Adipose tissue (tissue), 3 donors: Measurements from ENCODE around the gene UGT1A5. TPM values are rescaled to one million over a fixed set of nuclear protein-coding genes. Genes with fewer than 3 reads are reported as not detected.
"Not testable (repeated sequence)": the region's sequence is repeated elsewhere in the genome, so short reads cannot be mapped to it uniquely, and the experiment has no call there.

Experiments
- H3K27ac ChIP-seq: one replicate; pipeline ENCODE4 v1.5.1; 2013; ENCODE audit warnings: low read depth, low read length
- WGBS, 3 donors: extraction: QIAGEN DNeasy Blood & Tissue Kit; methylation state at CpG; one replicate each; pipeline ENCODE4 v1.1.7; 2013; 5-methylcytosine and 5-hydroxymethylcytosine counted together
- polyA plus RNA-seq, 3 donors: library from polyadenylated mRNA; stranded (reverse); fragments of 200-250 nt; gene quantifications; one replicate each; pipeline ENCODE4 v1.2.3, GENCODE V29; 2013
- donor health status: healthy with polysubstance abuse.
- donor health status: Bipolar disorder and iron deficiency.
- donor health status: healthy.

UGT1A5 gene
- polyA plus RNA-seq, 3 donors = 0.04 TPM; not detected in 2

- H3K27ac ChIP-seq = no peak overlapping the region
- 80 to 87% (median 84%) methylated on average over 11 of the region's 11 CpGs for WGBS, 3 donors
These were observed 21.0 kb upstream of the UGT1A5 start for GRCh38 chr2:233691443-233692433.

DNA sequence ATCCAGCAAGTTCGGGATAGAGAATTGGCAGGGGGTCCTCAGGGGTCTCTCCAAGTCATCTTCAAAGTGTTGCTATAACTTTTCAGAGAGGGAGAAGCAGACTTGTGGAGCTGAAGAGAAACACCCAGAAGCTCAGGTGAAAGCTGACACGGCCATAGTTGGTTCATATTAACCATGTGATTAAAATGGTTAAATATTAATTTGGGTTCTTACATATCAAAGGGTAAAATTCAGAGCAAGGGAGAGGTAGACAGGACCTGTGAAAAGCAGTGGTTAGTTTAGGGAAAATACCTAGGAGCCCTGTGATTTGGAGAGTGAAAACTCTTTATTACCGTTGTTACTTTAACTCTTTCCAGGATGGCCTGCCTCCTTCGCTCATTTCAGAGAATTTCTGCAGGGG lies 20.1 kb upstream of the UGT1A5 start, which contains the start of gene UGT1A6:
Gene UGT1A6 (plus strand): TSS at position 243 of the 400 bp plus-strand sequence. CDS start 115 bp downstream, at position 358.
- 51 to 90% (median 86%) methylated on average over 4 of the region's 4 CpGs for WGBS, 3 donors

DNA sequence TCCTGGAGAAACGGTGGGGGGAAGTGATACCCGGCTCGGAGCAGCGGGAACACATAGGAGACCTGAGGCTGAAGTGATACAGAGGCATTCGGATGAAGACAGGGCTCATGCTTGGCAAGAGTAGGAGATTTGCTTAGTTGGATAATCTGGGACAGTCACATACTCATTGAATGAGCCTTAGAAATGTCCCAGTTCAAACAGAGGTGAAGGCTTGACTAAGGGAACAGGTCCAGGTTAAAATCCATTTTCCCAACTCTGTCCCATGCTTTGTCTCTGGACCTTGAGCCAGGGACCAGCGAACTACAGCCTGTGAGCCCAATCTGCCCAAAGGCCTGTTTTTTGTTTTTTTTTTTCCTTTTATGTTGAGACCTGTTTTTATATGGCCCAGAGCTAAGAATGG lies 18.7 kb upstream of the UGT1A5 start:
- WGBS, 3 donors = 60 to 84% (median 75%) methylated on average over 6 of the region's 6 CpGs
- no peak overlapping the region for H3K27ac ChIP-seq

More for the DNA sequence above, 20.1 kb upstream of the UGT1A5 start, which contains the start of gene UGT1A6:
- no peak within 1 kb of the TSS for H3K27ac ChIP-seq

- WGBS, 3 donors = 75 to 91% (median 77%) methylated on average over 4 of the region's 4 CpGs
- no peak overlapping the region for H3K27ac ChIP-seq
These were observed 14.0 kb upstream of the UGT1A5 start for GRCh38 chr2:233698740-233699139.

- WGBS, 3 donors = 79 to 91% (median 87%) methylated on average over 8 of the region's 8 CpGs
- H3K27ac ChIP-seq = no peak overlapping the region
These were observed 13.2 kb upstream of the UGT1A5 start for GRCh38 chr2:233699424-233700027.

DNA sequence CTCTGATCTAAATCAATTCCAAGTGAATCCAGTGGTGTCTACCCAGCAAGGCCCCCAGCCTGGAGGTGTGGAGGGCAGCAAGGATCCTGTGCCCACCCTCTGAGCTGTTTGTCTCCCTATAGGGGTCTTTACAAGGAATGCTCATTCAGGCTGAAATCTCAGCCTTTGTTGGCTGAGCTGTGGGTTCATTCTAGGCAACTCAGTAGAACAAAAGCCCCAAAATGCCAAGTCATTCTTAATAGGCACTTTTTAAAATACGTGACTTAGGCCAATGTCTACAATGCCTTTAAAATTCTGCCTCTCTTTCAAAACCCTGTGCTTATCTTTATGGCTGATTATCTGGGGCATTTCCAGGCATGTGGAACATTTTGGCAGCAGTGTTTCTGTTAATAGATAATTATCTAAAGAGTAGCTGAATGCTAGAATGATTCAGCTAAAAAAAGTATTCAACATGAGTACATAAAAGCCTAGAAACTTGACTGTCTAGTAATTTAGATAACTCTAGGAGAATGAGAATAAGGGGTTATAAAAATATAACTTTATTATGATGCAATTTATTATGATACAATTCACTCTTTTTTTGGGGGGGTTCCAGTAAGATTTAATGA lies 12.6 kb upstream of the UGT1A5 start:
- 6 to 27% (median 17%) methylated on average over 1 of the region's 1 CpG for WGBS, 3 donors
- no peak overlapping the region for H3K27ac ChIP-seq

DNA sequence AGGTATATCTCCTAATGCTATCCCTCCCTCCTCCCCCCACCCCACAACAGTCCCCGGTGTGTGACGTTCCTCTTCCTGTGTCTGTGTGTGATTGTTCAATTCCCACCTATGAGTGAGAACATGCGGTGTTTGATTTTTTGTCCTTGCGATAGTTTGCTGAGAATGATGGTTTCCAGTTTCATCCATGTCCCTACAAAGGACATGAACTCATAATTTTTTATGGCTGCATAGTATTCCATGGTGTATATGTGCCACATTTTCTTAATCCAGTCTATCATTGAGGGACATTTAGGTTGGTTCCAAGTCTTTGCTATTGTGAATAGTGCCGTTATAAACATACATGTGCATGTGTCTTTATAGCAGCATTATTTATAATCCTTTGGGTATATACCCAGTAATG lies 11.9 kb upstream of the UGT1A5 start:
- 86 to 92% (median 90%) methylated on average over 5 of the region's 5 CpGs for WGBS, 3 donors
- H3K27ac ChIP-seq = not testable (repeated sequence)

DNA sequence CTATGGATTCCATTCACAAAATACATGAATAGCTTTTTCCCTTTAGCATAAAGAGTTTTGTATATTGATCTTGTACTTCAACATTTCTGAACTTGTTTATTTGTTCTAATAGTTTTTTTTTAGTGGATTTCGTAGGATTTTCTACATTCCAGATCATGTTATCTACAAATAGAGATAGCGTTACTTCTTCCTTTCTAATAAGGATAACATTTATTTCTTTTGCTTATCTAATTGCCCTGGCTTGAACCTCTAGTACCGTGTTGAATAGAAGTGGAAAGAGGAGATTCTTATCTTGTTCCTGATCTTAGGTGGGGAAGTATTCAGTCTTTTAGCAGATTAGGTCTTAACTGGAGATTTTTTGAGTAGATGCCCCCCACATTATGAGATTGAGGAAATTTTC lies 10.5 kb upstream of the UGT1A5 start:
- H3K27ac ChIP-seq = no peak overlapping the region
- 41 to 53% (median 53%) methylated on average over 3 of the region's 3 CpGs for WGBS, 3 donors

DNA sequence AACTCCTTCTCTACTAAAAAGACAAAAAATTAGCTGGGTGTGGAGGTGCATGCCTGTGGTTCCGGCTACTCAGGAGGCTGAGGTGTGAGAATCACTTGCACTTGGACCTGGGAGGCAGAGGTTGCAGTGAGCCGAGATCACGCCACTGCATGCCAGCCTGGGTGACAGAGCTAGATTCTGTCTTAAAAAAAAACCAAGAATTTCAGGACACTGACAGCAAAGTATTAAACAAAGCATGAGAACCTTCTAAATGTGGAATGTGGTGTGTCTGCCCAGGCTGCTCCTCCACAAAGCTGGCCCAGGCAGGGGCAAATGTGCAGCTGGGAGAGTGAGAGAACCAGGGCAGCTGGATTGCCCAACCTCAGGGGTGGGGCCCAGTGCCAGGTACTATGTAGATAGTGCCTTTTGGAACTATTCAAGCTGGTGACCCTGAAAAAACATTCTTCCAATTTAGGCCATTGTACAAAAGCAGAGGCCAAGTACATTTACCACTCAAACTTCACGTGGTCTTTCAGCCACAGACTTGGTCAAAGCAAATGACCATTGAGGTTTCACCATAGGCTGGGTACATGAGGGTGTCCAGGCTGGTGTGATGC lies 6.7 kb upstream of the UGT1A5 start:
- WGBS, 3 donors = 42 to 68% (median 65%) methylated on average over 4 of the region's 4 CpGs
- no peak overlapping the region for H3K27ac ChIP-seq

DNA sequence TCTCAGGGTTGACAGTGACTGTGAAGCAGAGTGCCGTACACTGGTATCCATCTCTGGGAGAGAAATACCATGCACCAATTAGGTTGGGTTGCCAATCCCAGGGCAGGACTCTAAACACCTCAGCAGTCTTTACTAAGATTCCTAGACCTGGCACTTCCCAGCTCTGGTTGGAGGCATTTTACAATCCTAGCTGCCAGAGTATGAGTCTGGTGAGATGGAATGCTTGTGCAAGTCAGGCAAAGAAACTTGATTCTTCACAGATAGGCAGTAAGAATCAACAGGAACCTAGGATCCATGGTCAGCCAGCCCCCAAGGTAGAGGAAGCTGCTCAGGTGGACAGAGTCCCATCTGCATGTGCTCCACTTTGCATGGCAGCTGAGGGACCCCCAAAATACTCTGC lies 6.0 kb upstream of the UGT1A5 start:
- 4 to 88% (median 37%) methylated on average over 1 of the region's 1 CpG for WGBS, 3 donors
- no peak overlapping the region for H3K27ac ChIP-seq

GRCh38 chr2:233707940-233708644 lies 4.6 kb upstream of the UGT1A5 start:
- 59 to 69% (median 68%) methylated on average over 10 of the region's 10 CpGs for WGBS, 3 donors
- H3K27ac ChIP-seq = no peak overlapping the region

GRCh38 chr2:233708942-233709341 lies 3.8 kb upstream of the UGT1A5 start:
- WGBS, 3 donors = 73 to 87% (median 85%) methylated on average over 5 of the region's 5 CpGs
- H3K27ac ChIP-seq = no peak overlapping the region

DNA sequence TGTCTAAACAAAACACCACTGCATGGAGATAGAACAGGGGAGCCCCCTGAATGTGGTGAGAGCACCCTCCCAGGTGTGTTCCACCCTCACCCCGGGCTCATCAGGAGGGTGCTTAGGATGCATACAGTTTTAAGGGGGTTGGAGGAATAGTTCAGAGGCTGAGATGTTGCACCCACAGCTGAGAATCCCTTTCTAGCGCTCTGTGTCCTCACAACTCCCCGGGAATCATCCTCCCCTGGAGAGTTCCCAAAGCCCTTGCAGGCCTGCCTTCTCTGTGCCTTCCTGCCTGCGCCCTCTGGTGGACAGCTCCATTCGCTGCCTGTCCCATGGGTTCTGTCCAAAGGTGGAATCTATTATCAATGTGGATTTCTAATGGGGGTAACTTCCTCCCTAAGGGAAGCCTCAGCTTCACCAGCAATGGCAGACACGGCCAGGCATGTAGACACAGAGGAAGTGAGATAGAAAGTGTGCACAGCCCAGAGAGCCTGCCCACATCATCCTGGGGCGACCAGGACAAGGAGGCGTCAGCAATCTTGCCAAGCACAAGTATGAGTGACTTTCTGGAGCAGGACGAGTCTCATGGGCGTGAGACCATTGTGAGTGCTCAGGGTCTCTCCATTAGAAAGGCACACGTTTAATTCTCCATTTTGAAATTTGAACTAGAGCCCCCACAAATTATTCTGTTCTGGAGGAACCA lies 1.2 kb upstream of the UGT1A5 start:
- no peak overlapping the region for H3K27ac ChIP-seq
- 33 to 36% (median 36%) methylated on average over 11 of the region's 11 CpGs for whole genome bisulfite sequencing, 3 donors

- no peak overlapping the region for H3K27ac ChIP-seq
- WGBS, 3 donors = 66 to 77% (median 75%) methylated on average over 7 of the region's 7 CpGs
These were observed 532 bp downstream of the UGT1A5 start for GRCh38 chr2:233713262-233713615.

- H3K27ac ChIP-seq = no peak overlapping the region
- WGBS, 3 donors = 66 to 74% (median 67%) methylated on average over 2 of the region's 2 CpGs
These were observed 1.4 kb downstream of the UGT1A5 start for GRCh38 chr2:233714121-233714520.

DNA sequence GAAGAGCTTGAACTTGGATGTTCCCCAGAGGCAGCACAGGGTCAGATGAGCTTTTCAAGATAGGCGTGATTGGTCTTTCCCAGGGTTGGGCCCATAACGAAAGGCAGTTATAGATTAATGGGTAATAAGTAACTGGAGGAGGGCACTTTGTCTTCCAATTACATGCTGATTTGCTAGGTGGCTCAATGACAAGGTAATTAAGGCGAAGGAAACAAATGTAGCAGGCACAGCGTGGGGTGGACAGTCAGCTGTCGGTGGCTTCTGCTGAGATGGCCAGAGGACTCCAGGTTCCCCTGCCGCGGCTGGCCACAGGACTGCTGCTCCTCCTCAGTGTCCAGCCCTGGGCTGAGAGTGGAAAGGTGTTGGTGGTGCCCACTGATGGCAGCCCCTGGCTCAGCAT lies 5.8 kb downstream of the UGT1A5 start, which contains the start of gene UGT1A4:
Gene UGT1A4 (plus strand): TSS at position 185 of the 400 bp plus-strand sequence. CDS start 85 bp downstream, at position 270.
- no peak within 1 kb of the TSS for H3K27ac ChIP-seq
- WGBS, 3 donors = 68 to 84% (median 73%) methylated on average over 7 of the region's 7 CpGs

GRCh38 chr2:233728723-233729301 lies 16.1 kb downstream of the UGT1A5 start, which contains the start of gene UGT1A3:
TSS of gene UGT1A3 (plus strand) at chr2:233729042. CDS start at chr2:233729127, 85 bp downstream.
- WGBS, 3 donors = 65 to 81% (median 80%) methylated on average over 8 of the region's 8 CpGs

More at GRCh38 chr2:233728723-233729301, 16.1 kb downstream of the UGT1A5 start, which contains the start of gene UGT1A3:
- no peak within 1 kb of the TSS for H3K27ac ChIP-seq
